GM19023 (cell line): Measurements from ENCODE around the gene TTC8.

Source experiments
- ATAC-seq: cut with Tn5 transposase; IDR thresholded peaks from one replicate; pipeline ENCODE4 v1.9.1; 2021; ENCODE audit warnings: mild to moderate bottlenecking, moderate library complexity; ENCODE audit not compliant: unreplicated experiment

The TTC8 gene

DNA sequence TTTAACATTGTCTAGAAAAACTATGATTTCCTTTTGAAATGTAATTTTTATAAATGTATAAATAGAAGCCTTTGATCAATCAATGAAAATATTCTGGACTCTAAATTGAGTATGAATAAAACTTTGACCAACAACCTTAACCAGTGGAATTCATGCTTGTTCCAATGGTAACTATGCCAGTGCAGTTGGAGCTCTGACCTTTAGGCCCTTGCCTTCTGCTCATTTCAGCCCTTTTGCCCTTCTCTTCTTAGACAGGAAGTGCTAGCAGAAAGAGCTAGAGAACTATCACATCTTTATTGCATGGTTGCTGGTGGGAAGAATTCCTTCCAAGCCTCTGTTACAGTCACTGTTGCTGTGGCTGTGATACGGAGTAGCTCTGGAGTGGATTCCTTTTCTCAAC, 39.7 kb downstream of the TTC8 start:
- no peak for ATAC-seq

DNA sequence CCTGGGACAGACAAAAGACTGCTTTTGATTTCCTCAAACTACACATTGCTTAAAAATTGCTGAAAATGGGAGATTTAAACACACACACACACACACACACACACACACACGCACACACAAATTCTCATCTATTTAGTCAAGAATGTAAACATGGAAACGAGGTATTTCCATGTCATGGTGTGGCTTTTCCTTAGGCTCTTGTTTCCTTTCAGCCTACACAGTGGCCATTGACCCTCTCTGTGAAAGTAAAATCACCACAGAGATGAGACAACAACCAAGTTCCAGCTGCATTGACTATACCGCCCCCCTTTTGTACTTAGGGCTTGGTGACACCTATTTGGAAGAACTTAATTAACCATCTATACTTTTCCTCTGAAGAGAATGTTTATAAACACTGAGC, 41.9 kb downstream of the TTC8 start:
- ATAC-seq = no peak

DNA sequence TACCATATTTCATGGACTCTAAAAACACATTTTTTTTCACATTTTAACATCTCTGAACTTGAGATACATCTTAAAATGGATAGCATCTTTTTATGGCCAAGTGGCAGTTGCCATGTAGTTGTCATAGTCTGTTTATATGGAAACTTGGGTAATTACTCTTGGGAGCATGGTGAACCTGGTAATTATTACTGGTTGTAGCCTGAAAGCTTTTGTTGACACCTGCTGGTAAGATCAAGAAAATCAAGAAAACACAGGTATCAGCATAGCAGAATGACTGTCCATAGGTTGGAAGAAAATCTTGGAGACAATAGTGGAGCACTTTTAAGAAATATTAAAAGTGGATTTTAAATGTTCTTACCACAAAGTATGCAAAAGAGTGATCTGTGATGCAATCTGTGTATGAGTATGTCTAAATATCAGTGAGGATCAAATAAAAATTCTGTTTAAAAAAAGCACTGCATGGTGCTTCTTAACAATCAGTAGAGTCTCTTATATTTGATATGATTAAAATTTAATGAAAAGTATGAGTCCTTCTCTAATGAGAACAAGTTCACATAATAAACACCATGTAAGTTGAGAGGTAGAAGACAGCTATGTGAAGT, 44.2 kb downstream of the TTC8 start:
- ATAC-seq = no peak

DNA sequence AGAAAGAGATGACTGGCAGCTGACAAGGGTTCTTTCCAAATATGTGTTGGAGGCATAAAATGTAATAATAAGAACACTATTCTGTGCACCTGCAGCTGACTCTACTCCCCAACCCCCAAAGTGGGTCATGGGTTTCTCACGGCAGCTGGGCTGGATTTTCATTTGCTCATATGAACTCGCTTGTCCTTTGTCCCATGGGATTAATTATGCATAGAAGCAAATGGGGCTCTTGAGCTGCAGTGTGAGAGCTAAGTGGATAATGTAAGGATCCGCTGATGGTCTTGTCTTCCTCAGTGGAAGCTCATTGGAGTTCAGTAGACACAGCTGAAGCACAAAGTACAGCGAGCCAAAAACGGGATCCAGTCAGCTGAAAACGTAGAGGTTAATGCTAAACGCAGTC, 46.3 kb downstream of the TTC8 start:
- ATAC-seq = no peak

DNA sequence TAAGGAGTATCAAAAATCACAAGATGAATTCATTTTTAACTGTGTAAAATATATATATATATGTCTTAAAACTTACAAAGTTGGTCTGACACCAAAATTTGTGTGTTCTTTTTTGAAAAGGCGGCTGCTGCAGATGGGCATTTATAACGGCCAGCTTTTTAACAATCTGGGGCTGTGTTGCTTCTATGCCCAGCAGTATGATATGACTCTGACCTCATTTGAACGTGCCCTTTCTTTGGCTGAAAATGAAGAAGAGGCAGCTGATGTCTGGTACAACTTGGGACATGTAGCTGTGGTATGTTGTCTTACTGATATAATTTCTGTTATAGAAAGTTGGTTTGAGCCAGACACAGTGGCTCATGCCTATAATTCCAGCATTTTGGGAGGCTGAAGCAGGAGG, 47.0 kb downstream of the TTC8 start:
- no peak for ATAC-seq

DNA sequence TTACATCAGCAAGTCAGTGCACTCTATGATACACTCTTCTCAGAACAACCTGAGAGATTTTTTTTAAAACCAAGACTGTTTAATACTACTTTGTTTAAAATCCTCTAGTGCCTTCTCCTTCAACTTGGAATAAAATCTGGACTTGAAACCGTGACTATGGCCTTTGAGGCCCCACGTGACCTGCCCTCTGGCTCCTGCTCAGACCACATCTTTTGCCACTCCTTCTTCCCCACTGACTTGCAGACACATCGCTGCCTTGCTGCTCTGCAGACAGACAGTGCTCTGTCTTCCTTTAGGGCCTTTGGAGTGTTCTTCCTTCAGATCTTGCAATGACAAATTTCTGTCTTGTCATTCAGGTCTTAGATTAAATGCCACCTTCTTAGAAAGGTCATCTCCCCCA, 48.5 kb downstream of the TTC8 start:
- ATAC-seq = no peak

DNA sequence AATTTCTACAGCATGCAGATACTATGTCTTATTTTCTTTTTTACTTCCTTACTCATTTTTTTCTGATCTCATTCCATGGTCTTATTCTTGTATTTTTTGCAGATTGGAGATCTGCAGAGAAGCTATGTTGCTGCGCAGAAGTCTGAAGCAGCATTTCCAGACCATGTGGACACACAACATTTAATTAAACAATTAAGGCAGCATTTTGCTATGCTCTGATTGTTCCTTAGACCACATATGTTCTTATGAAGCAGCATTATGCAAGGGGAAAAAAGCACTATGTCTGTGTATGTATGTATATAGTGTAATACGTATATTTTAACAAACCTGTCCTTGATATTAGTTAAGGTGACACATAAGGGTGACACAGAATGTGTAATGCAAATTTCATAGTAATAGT, 52.7 kb downstream of the TTC8 start:
- no peak for ATAC-seq

DNA sequence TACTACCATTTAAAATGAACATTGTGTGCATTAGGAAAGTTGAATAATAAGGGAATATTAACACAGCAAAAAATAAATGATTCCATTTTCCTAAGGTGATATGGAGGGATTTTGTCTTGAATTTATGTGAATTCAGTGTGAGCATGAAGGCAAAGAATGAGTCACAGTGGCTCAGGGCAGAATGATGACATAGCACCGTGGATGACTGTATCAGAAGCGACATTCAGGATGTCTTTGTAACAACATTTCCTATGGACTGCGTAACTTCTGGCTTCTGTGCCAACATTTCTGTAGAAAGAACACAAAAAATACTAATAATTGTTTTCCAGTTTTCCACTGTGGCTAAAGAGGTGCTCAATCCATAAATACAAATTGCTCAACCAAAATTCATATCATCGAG, 54.6 kb downstream of the TTC8 start:
- ATAC-seq = no peak

DNA sequence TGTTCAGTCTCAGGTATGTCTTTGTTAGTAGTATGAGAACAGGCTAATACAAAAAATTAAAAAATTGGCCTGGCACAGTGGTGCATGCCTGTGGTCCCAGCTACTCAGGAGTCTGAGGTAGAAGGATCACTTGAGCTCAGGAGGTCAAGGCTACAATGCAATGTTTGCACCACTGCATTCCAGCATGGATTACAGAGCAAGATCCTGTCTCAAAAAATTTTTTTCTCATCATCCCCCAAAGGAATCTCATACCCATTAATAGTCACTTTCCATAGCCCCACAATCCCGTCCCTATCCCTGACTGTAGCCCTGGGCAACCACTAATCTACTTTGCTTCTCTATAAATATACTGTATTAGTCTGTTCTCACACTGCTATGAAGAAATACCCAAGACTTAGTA, 57.8 kb downstream of the TTC8 start:
- no peak for ATAC-seq

DNA sequence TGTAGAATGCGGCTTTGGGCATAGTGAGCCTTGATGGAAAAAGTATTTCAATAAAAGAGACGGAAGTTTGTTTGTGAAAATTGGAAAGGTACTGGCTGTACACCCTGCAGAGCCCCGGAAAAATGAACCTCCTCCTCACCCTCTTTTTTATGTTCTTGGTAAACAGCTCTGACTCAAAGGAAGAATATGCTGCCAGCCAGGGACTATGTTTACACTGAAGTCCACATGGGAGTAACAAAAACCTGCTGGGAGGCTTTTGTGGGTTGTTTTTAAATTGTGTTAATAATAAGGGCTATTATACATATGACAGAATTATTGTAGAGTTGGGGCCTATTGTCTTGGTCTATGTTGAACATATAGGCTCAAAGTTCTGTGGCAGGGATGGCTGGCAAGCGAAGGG, 70.7 kb downstream of the TTC8 start:
- no peak for ATAC-seq

DNA sequence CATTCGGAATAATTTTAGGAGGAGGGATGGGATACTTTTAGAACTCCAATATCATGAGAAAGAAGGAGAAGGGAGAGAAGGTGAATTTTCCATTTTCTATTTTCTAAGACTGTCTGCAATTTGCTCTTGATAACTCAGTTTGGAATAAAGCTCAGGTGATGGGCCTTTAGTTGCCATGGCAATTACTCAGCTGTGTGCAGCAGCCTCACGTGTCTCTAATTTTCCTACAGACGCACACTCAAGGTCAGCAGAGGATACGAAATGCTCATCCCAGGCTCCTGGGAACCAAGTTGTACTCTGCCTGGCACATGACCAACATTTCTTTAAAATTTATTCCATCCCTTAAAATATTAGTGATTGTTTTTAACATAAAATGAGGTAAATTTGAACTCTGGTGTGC, 76.7 kb downstream of the TTC8 start:
- no peak for ATAC-seq

DNA sequence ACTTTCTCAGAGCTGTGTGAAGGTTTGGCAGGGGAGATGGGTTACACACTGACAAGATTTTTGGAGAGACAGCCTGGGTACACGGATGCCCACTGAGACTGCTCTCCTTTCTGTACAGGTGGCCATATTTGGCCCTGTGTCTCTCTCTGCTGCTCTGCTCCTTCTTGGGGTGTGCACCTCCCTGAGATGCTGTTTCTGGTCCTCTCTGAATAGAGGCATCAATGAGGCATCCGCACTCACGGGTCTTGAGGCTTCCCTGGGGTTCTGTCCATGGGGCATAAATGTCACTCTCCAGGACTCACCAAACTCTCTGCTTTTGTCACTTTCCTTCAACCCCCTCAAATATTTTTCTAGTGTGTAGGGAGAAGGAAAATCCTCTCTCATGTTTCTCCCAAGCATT, 77.5 kb downstream of the TTC8 start:
- no peak for ATAC-seq

DNA sequence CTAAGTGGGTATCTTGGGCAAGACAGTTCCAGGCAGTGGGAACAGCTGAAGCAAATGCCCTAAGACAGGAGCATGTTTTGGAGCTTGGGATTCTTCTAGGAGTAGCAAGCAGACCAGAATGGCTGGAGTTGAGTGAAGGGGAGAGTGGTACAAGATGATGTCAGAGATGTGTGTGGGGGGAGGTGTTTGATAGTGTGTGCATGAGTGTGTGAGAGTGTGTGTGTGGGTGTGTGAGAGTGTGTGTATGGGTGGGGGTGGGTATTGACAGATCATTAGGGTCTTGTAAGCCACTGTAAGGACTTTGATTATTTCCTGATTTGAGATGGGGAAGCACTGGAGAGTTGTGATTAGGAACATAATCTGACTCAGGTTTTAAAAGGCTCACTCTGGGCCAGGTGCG, 78.4 kb downstream of the TTC8 start:
- ATAC-seq = no peak

DNA sequence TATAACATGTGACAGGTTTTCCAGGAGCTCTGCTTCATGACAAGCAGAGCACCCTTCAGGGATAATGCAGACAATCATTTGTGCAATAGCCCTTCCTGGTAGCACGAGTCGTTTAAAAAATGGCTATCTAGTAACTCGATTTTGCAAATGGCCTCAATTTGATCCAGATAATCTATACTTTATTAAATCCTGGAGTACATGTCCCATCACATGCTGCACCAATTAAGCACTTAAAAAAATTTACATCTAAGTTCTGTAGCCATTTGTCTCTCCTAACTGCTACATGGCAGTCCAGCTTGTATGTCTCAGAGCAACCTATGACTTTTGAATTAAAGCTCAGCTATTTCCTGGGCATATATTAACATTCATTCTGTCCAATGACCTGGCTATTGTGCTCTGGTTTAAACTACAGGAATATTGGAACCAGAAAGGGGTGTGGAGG, 79.8 kb downstream of the TTC8 start:
- ATAC-seq = no peak

DNA sequence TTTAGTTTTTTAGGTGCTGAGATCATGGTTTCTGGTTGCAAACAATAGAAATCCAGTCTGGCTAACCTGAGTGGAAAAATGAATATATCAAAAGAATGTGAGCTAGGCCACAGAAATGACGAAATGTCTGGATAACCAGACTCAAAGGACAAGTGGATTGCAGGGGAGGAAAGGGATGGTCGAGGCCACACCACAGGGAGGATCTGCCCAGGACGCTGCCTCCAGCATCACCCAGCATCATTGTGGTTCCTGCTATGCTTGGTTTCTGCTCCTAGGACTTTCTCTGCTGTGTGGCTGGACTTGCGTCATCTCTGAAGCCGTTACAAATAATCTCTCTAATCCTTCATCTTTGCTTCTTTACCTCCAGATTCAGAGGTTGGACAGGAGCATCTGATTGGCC, 80.4 kb downstream of the TTC8 start:
- no peak for ATAC-seq

DNA sequence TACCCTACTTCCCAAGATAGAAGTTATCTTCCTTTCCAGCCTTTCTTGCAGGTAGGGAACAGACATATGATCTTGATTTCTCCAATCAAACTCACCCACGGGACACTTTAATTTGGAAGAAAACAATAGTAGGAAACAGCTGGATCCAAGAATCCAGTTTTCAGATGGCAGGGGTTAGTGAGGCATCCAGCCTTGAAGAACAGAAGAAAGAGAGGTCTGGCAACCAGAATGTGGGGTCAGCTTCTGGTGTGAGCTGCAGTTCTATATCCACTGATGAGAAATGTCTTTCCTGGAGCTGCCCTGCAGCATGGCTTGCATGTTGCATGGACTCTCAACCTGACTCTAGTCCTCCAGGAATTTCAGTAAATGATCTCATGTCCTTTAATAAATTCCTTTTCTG, 83.8 kb downstream of the TTC8 start:
- no peak for ATAC-seq

DNA sequence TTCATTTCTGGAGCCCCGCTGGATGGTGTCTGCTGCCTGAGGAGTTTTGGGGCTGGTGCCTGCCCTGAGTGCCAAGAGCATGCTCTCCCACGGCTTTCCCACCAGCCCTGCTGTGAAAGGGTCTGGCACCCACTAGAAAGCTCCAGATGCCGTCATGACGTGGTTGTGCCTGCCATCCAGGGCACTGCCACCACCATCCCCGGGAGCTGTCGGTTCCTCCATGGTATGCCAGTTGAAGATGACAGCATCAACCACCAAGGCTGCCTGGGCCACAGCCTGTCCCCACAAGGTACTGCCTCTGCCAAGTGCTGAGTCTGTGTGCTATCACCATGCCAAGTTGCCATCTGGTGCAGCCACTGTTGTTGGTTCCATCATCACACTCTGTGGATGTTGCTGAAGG, 85.9 kb downstream of the TTC8 start:
- no peak for ATAC-seq

DNA sequence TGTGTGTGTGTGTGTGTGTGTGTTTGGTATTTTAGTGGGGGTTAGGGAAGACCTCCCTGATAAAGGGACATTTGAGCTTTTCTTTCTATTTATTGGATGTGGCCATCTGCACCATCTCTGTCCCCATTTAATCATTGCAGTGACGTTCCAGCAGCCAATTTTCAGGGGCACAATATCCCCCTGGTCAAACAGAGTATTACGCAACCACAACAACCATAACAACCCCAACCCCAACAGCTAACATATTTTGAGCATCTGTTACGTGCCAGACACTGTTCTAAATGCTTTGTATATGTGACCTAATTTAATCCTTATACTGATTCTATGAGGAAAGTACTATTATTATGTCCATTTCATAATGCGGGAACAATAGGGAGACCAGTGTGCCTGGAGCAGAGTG, 87.4 kb downstream of the TTC8 start:
- ATAC-seq = no peak

DNA sequence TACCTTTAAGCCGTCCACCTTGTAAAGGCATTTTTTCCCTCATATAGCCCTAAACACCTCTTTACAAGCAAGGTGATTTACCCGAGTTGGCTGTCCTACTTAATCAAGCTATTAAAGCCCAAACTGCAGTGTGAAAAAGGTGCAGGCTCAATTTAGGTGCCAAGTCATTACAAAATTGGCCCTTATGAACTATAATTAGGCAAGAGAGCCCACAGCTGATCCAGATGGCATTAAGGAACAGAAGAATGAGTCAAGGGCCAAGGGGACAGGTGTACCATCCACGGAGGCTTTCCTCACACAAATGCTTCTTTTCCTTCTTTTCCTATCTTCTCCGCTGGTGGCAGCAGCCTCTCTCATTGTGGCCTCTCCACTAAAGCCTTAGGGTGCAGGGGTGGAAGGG, 90.5 kb downstream of the TTC8 start:
- ATAC-seq = no peak

DNA sequence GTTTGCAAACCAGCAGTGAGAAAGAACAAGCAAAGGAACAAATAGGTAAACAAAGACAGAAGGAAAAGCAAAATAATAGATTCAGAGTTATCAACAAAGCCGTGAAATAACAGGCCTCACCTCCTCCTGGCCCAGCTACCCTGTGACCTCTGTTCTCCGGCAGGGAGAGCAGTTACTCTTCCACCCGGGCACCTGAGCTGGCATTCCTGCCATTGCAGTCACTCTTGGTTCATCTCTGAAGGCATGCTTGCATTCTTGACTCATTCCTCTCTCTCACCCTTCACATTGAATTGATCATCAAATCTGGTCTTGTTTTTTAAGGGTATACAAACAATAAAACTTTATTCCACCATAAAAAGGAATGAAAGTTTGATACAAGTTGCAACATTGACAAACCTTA, 95.1 kb downstream of the TTC8 start:
- ATAC-seq = no peak
